GM12878 (cell line): ENCODE data around the gene ORAI3. TPM values are rescaled to one million over a fixed set of nuclear protein-coding genes. Genes with fewer than 3 reads are reported as not detected.

ENCODE experiments used
- ATAC-seq: fragments of 200-7000 bp; cut with Tn5 transposase; 3 replicates; pipeline ENCODE4 v1.9.1; 2020; ENCODE audit warnings: mild to moderate bottlenecking, moderate library complexity
- BruUV-seq: library from RNA; stranded (reverse); fragments of 400-500 nt; replicated peaks from 2 replicates; lab custom pipeline; 2021; lab: Mats Ljungman, UMichigan
- CTCF ChIA-PET: fragments of 300-600 bp; sonication (Branson Sonifier 250); formaldehyde crosslinking; extraction: SDS; loops from one replicate; lab custom pipeline; 2021; ENCODE audit warnings: inconsistent platforms; lab: Yijun Ruan, JAX
- POLR2A ChIA-PET: fragments of 350-600 bp; formaldehyde crosslinking; extraction: SDS; loops from one replicate; lab custom pipeline; 2021; ENCODE audit warnings: inconsistent platforms; lab: Charles Lee
- RAD21 ChIA-PET: fragments of 300-600 bp; sonication (Branson Sonifier 250); formaldehyde crosslinking; loops from one replicate; lab custom pipeline; 2023; ENCODE audit warnings: antibody characterized with exemption; ENCODE audit not compliant: unreplicated experiment; lab: Charles Lee
- SMC1A ChIA-PET: fragments of 300-600 bp; sonication (Branson Sonifier 250); formaldehyde crosslinking; loops from one replicate; lab custom pipeline; 2023; ENCODE audit not compliant: unreplicated experiment, uncharacterized antibody; lab: Charles Lee
- DNase-seq: peaks from one replicate; pipeline ENCODE4 v3.0.0-alpha.2; 2011; ENCODE audit warnings: low read depth, low spot score
- FAIRE-seq: peaks from 3 replicates; lab custom pipeline; 2011; peaks lifted over from hg19 to GRCh38; lab: Jason Lieb, UNC
- H2AFZ ChIP-seq: 2 replicates; pipeline ENCODE4 v1.6.0; 2011; ENCODE audit warnings: low read depth, low read length, control low read depth; ENCODE audit not compliant: control insufficient read depth
- H3K27ac ChIP-seq: 2 replicates; pipeline ENCODE4 v1.5.1; 2011; ENCODE audit warnings: control low read depth; ENCODE audit not compliant: control insufficient read depth, insufficient read depth
- H3K27me3 ChIP-seq, 2 experiments: replicated peaks in 1 of 2; 2 replicates each; pipeline versions ENCODE4 v1.6.0 to v1.6.1; 2011; ENCODE audit warnings: low read length in 1 of 2; ENCODE audit not compliant: control insufficient read depth in 2 of 2, insufficient read depth in 2 of 2
- H3K36me3 ChIP-seq, 2 experiments: 2 replicates each; pipeline ENCODE4 v1.5.1; 2011; ENCODE audit warnings: low read length in 1 of 2; ENCODE audit not compliant: control insufficient read depth in 2 of 2, insufficient read depth in 2 of 2
- H3K4me1 ChIP-seq: 2 replicates; pipeline ENCODE4 v1.6.1; 2011; ENCODE audit warnings: mild to moderate bottlenecking, low read length, moderate library complexity, mixed read lengths; ENCODE audit not compliant: control insufficient read depth, insufficient read depth
- H3K4me2 ChIP-seq: 2 replicates; pipeline ENCODE4 v1.6.0; 2011; ENCODE audit warnings: control low read depth; ENCODE audit not compliant: control insufficient read depth, insufficient read depth
- H3K4me3 ChIP-seq: fragments of 200-600 bp; sonication (generic); 2 replicates; pipeline ENCODE4 v1.5.1; 2016
- H3K79me2 ChIP-seq: 2 replicates; pipeline ENCODE4 v1.6.0; 2011; ENCODE audit warnings: low read length; ENCODE audit not compliant: control insufficient read depth, insufficient read depth
- H3K9ac ChIP-seq: 2 replicates; pipeline ENCODE4 v1.8.0; 2011; ENCODE audit warnings: low read length, control low read depth, mixed read lengths; ENCODE audit not compliant: control insufficient read depth, insufficient read depth
- H3K9me3 ChIP-seq: replicated peaks from 3 replicates; pipeline ENCODE4 v1.5.1; 2011; ENCODE audit warnings: mild to moderate bottlenecking, low read length; ENCODE audit not compliant: control insufficient read depth, insufficient read depth
- H4K20me1 ChIP-seq: 2 replicates; pipeline ENCODE4 v1.6.0; 2011; ENCODE audit not compliant: control insufficient read depth, insufficient read depth
- E2F8 ChIP-seq: fragments of 450-650 bp; IDR thresholded peaks from 2 replicates; pipeline ENCODE4 v1.6.1; 2018; ENCODE audit warnings: mild to moderate bottlenecking, low read depth, moderate library complexity; ENCODE audit not compliant: partially characterized antibody
- GATAD2B ChIP-seq: fragments of 450-650 bp; conservative IDR thresholded peaks from 2 replicates; pipeline ENCODE4 v1.6.1; 2017; ENCODE audit warnings: low read depth, mild to moderate bottlenecking, moderate library complexity
- NFYA ChIP-seq: IDR thresholded peaks from 2 replicates; pipeline ENCODE4 v1.6.1; 2011; ENCODE audit warnings: low read depth, mild to moderate bottlenecking, low read length, improper control_type of control experiment, borderline replicate concordance
- NR2C2 ChIP-seq: IDR thresholded peaks from 2 replicates; pipeline ENCODE4 v1.6.1; 2011; ENCODE audit warnings: borderline replicate concordance, low read depth; ENCODE audit not compliant: control insufficient read depth, insufficient read length
- PBX3 ChIP-seq: IDR thresholded peaks from 2 replicates; pipeline ENCODE4 v1.6.1; 2011; ENCODE audit warnings: mild to moderate bottlenecking, low read depth, low read length, moderate library complexity; ENCODE audit not compliant: insufficient replicate concordance
- RELA ChIP-seq: fragments of 450-650 bp; IDR thresholded peaks from 2 replicates; pipeline ENCODE4 v1.8.0; 2014; ENCODE audit warnings: borderline replicate concordance; ENCODE audit not compliant: partially characterized antibody
- RELB ChIP-seq: fragments of 450-650 bp; IDR thresholded peaks from 2 replicates; pipeline ENCODE4 v1.6.1; 2017; ENCODE audit warnings: low read depth, mild to moderate bottlenecking, moderate library complexity
- SP1 ChIP-seq: IDR thresholded peaks from one replicate; pipeline ENCODE4 v1.6.1; 2011; ENCODE audit warnings: low read depth, low read length
- TARDBP ChIP-seq: IDR thresholded peaks from 2 replicates; pipeline ENCODE4 v1.6.1; 2016; ENCODE audit warnings: borderline replicate concordance
- WRNIP1 ChIP-seq: IDR thresholded peaks from 2 replicates; pipeline ENCODE4 v1.6.1; 2011; ENCODE audit warnings: low read depth, low read length, improper control_type of control experiment, borderline replicate concordance
- WGBS: methylation state at CpG from one replicate; pipeline ENCODE4 v1.1.6; 2016; ENCODE audit warnings: low lambda C conversion rate; ENCODE audit not compliant: insufficient replicate concordance, insufficient coverage; ENCODE audit errors: missing lambda C conversion rate; 5-methylcytosine and 5-hydroxymethylcytosine counted together
- in situ Hi-C: fragments of 300-500 bp; cut with MboI; formaldehyde crosslinking; loops from 9 replicates; pipeline ENCODE4 v1.14.3; 2018; ENCODE audit warnings: mixed read lengths
- intact Hi-C: fragments of 100-400 bp; cut with micrococcal nuclease; formaldehyde crosslinking; loops from one replicate; pipeline ENCODE4 v1.14.2; 2022; ENCODE audit not compliant: unreplicated experiment
- polyA plus RNA-seq, 11 experiments: library from polyadenylated mRNA; depleted of rRNA in 4 of 11; unstranded in 6 of 11; stranded (reverse) in 5 of 11; fragments of >200 nt; fragmentation: Nextera tagmentation in 4 of 11; fragmentation: Illumina TruSeq in 1 of 11; extraction: Ambion mirVana in 4 of 11; extraction: Trizol in 1 of 11; gene quantifications; 1 replicate in 1 of 11; 2 replicates in 10 of 11; pipeline versions ENCODE4 v1.2.1 to v1.2.3, GENCODE V29; 2011 to 2016; ENCODE audit warnings: inconsistent platforms in 2 of 11, missing spikeins in 2 of 11, low read depth in 1 of 11
- total RNA-seq, 4 experiments: library from RNA; depleted of rRNA in 3 of 4; stranded (reverse); fragments of >200 nt in 3 of 4; fragmentation: Illumina TruSeq in 1 of 4; extraction: Trizol in 1 of 4; gene quantifications; 2 replicates each; pipeline versions ENCODE4 v1.2.1 to v1.2.3, GENCODE V29; 2013 to 2021

The ORAI3 gene
- total and polyA plus RNA-seq, 10 of the 15 experiments (the other 5 are each of a cell fraction or from before 2014, with no cell fraction given): 3.4 to 21.9 (median 16.2) TPM

GRCh38 chr16:30947541-30947858, 1.4 kb upstream of the ORAI3 start:
- Histone ChIP-seq H3K36me3 (peaks cover 1 to 9% of the 10 kb centered on the region in 2 experiments; a peak in 2 of 4 replicates), H3K4me2 (no peak overlapping the region), H3K79me2 (peaks cover 19% of the 10 kb centered on the region), H3K4me1 (peaks cover 9% of the 10 kb centered on the region), H3K27ac (no peak overlapping the region), H3K9ac (no peak overlapping the region), H3K4me3 (no peak overlapping the region), H3K9me3 (no peaks in the 10 kb centered on the region), H3K27me3 (no peaks in the 10 kb centered on the region), H4K20me1 (no peaks in the 10 kb centered on the region), H2AFZ (no peak overlapping the region)
- ATAC-seq (no peak), FAIRE-seq (no peak), DNase-seq (no peak)
- in situ Hi-C loops: no loop called here
- ChIA-PET POLR2A (no interaction called here), RAD21 (no interaction called here), CTCF (no interaction called here), SMC1A (no interaction called here)
- intact Hi-C loops: no loop called here
- BruUV-seq: no TSS peak
- WGBS: 93% methylated on average over 3 of the region's 3 CpGs
- TF ChIP-seq WRNIP1: no peak

- no peak for FAIRE-seq
- ChIA-PET CTCF (no interaction called here), RAD21 (interaction anchor here (0.6 kb wide), 1 partner anchor 169 kb away, joined by 3 read pairs; the partner anchor contains the start of gene KAT8), POLR2A (no interaction called here), SMC1A (no interaction called here)
- Histone ChIP-seq H3K4me3 (peak overlapping the region; percentile 99; the same call in 1 of the 2 replicates), H3K27ac (no peak overlapping the region; the same call in 1 of the 2 replicates), H3K9ac (no peak overlapping the region; the same call in 1 of the 2 replicates), H3K36me3 (0 out of 4 replicates have a peak, but pooled peaks cover 1 to 5% of the 10 kb centered on the region in 2 experiments), H2AFZ (no peak overlapping the region), H3K4me2 (peak overlapping the region; percentile 77), H3K79me2 (peaks cover 19% of the 10 kb centered on the region), H3K27me3 (no peaks in the 10 kb centered on the region), H4K20me1 (no peaks in the 10 kb centered on the region), H3K9me3 (no peaks in the 10 kb centered on the region), H3K4me1 (peaks cover 9% of the 10 kb centered on the region)
- 61% methylated on average over 38 of the region's 44 CpGs for WGBS
- no TSS peak for BruUV-seq
- in situ Hi-C loops: no loop called here
- ATAC-seq: peak; percentile 15
- intact Hi-C loops: no loop called here
- DNase-seq: no peak
- TF ChIP-seq E2F8 (no peak), NR2C2 (no peak), GATAD2B (no peak), TARDBP (no peak), RELA (no peak), RELB (no peak), PBX3 (peak; percentile 92), SP1 (peak; percentile 20), NFYA (no peak)
Measured at GRCh38 chr16:30947859-30948666, 805 bp upstream of the ORAI3 start.
